Stimulated activated CD8-positive, alpha-beta memory T cell treated with anti-CD3 and anti-CD28 coated beads, Interleukin-4, amount 100 ng/mL, for 4 hours (primary cell): Measurements from ENCODE around the gene CDCP1.
"Not testable (repeated sequence)": the region's sequence is repeated elsewhere in the genome, so short reads cannot be mapped to it uniquely, and the experiment has no call there.

Experiments used
- DNase-seq, 2 donors: peaks; one replicate each; pipeline ENCODE4 v3.0.0-alpha.2; 2020; ENCODE audit warnings: low read depth in 2 of 2, low spot score in 1 of 2

Gene CDCP1

GRCh38 chr3:45057557-45057956 is 88.6 kb downstream of the CDCP1 start:
- DNase-seq = no peak

GRCh38 chr3:45056608-45057301 is 89.4 kb downstream of the CDCP1 start:
- no peak for DNase-seq

GRCh38 chr3:45055411-45056143 is 90.6 kb downstream of the CDCP1 start:
- DNase-seq = no peak

GRCh38 chr3:45055032-45055410 is 91.2 kb downstream of the CDCP1 start:
- no peak for DNase-seq

GRCh38 chr3:45054196-45054857 is 91.9 kb downstream of the CDCP1 start:
- no peak for DNase-seq

GRCh38 chr3:45053805-45054195 is 92.4 kb downstream of the CDCP1 start:
- DNase-seq = not testable (repeated sequence)

GRCh38 chr3:45051685-45052084 is 94.5 kb downstream of the CDCP1 start:
- no peak for DNase-seq

GRCh38 chr3:45049807-45050206 is 96.4 kb downstream of the CDCP1 start:
- DNase-seq = no peak

GRCh38 chr3:45048244-45048643 is 97.9 kb downstream of the CDCP1 start:
- DNase-seq = no peak

GRCh38 chr3:45043728-45044299 is 102.4 kb downstream of the CDCP1 start:
- no peak for DNase-seq

- no peak for DNase-seq
Observed at GRCh38 chr3:45042162-45042561, 104.0 kb downstream of the CDCP1 start.

GRCh38 chr3:45041666-45042065 is 104.5 kb downstream of the CDCP1 start:
- DNase-seq = no peak

GRCh38 chr3:45037720-45038455 is 108.3 kb downstream of the CDCP1 start:
- peak; percentile 79 to 85 for DNase-seq

GRCh38 chr3:45035441-45036301 is 110.5 kb downstream of the CDCP1 start:
- DNase-seq = no peak

- no peak for DNase-seq
Observed at GRCh38 chr3:45034612-45035252, 111.4 kb downstream of the CDCP1 start.

GRCh38 chr3:45033791-45034190 is 112.4 kb downstream of the CDCP1 start:
- no peak for DNase-seq
